ENCODE data around the gene THBS1.
A peak's percentile ranks its signal among the peaks of the same experiment; 100 is the strongest.

THBS1 gene

DNA sequence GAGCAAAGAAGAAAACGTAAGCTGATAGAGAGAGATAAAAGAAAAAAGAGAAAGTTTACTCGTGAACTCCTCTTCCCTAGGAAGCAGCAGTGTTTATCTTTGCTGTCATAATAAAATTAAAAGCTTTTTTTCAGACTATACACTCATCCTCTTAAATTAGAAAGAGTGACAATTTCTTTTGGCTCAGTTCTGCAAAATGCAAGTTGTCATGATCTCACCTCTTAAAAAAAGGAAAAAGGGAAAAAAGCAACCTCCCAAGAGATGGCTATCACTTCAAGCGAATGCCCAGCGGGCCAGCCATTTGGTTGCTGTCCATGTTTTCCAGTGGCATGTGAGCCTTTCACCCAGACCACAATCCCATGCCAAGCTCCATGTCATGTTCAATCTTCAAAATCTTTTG is 7.0 kb upstream of the THBS1 start:
- no peak for DNase-seq (ENCODE audit: low read depth, low spot score)

GRCh38 chr15:39574427-39574826 is 6.5 kb upstream of the THBS1 start:
- DNase-seq (ENCODE audit: low read depth, low spot score), result no peak

- DNase-seq (ENCODE audit: low read depth, low spot score), result no peak
Measured at GRCh38 chr15:39575180-39575579, 5.7 kb upstream of the THBS1 start.

GRCh38 chr15:39578851-39579486 is 1.9 kb upstream of the THBS1 start:
- DNase-seq (ENCODE audit: low read depth, low spot score), result no peak

GRCh38 chr15:39579487-39580116 is 1.3 kb upstream of the THBS1 start:
- DNase-seq (ENCODE audit: low read depth, low spot score), result peak; percentile 95

DNA sequence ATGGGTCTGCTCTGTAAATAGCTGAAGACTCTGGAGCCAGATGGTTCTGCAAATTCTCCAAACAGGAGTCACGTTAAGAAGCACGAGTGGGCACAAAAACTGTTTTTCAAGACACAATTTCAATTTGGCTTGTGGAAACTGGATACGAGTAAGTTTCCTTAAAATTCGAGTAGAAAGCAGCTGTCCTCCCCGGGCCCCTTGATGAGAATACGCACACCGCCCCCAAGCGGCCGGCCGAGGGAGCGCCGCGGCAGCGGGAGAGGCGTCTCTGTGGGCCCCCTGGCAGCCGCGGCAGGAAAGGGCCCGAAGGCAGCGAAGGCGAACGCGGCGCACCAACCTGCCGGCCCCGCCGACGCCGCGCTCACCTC is 778 bp upstream of the THBS1 start:
- DNase-seq (ENCODE audit: low read depth, low spot score), result no peak

- DNase-seq (ENCODE audit: low read depth, low spot score), result no peak
Measured at GRCh38 chr15:39581242-39581792, 438 bp downstream of the THBS1 start.

DNA sequence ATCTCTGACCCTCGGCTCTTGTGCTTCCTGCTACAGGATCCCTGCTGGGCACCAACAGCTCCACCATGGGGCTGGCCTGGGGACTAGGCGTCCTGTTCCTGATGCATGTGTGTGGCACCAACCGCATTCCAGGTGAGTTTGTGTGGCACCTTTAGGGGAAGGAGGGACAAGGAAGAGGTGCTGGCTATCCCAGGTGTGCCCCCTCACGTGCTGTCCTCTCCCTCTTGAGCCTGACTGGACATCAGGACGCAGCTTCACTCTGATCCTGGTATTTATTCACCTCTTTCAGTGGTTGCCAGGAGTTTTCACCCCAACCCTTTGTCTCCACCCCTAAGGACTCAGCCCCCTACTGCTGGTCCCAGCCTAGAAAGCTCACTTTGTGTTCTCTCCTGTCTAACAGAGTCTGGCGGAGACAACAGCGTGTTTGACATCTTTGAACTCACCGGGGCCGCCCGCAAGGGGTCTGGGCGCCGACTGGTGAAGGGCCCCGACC is 960 bp downstream of the THBS1 start:
- DNase-seq (ENCODE audit: low read depth, low spot score), result no peak

DNA sequence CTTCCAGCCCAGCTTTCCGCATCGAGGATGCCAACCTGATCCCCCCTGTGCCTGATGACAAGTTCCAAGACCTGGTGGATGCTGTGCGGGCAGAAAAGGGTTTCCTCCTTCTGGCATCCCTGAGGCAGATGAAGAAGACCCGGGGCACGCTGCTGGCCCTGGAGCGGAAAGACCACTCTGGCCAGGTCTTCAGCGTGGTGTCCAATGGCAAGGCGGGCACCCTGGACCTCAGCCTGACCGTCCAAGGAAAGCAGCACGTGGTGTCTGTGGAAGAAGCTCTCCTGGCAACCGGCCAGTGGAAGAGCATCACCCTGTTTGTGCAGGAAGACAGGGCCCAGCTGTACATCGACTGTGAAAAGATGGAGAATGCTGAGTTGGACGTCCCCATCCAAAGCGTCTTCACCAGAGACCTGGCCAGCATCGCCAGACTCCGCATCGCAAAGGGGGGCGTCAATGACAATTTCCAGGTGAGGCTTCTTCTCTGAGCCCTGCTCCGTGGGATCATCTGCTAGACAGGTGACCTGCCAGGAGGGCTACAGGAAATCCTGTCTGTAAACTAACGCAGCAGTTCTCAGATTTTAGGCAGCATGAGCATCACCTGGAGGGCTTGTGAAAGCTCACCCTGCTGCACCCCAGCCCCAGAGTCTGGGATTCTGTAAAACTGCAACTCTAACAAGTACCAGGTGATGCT is 1.6 kb downstream of the THBS1 start:
- no peak for DNase-seq (ENCODE audit: low read depth, low spot score)

DNA sequence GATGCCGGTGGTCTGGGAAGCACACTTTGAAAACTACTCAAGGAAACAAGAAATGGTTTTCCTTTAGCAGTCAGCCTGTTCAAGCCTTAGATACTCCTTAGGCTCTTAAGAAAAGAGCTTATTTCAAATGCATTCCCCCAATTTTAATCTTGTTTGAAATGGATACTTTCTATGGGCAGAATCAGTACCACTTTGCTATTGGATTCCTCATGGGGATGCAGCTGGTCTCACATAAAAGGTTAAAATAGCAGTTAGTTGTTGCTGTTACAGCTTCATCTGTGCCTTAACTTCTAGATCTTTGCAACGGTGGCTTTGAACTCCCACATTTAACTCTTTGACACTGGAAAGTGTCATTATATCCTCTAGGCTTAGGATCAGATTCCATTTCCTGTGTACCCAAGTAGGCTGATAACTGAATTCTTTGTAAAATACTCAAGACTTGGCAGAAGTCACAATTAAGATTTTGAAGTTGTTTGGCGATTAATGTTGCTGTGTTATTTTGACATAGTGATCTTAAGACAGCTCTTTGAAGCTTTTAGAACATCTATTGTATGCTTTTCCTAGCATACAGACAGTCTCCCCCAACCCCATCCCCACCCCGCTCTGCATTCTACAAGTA is 2.2 kb downstream of the THBS1 start:
- no peak for DNase-seq (ENCODE audit: low read depth, low spot score)

GRCh38 chr15:39583596-39584265 is 2.9 kb downstream of the THBS1 start:
- DNase-seq (ENCODE audit: low read depth, low spot score), result no peak

GRCh38 chr15:39584266-39584659 is 3.4 kb downstream of the THBS1 start:
- no peak for DNase-seq (ENCODE audit: low read depth, low spot score)

DNA sequence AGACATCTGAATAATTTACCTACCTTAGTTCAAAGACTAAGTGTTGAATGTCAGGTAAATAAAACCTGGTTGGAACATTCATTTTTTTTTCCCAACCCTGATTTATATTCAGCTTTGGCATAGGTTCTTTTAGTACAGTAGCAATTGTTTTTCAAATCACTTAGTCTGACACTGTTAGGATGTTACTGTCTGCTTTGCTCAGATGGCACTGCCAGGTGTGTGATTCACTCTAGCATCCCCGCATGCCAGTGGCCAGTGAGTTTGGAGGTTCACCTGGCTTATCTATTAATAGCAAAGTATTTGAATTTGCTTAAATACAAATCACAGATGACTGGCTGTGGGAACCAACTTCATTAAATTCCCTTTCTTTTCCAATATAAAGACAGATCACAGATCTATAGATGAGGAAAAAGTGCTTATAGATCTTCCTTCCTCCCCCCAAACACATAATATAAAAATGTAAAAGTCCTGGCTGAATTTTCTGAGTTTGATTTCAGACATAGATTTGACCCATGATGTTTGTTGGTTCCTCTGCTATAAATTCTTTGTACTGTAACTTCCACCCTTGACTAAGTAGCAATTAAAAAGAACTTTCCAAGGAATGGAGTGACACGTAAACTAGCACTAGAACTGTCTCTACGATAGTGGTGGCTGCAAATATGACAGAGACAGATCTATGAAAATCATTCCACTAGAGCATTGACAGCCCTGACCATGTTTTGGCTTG is 3.9 kb downstream of the THBS1 start:
- DNase-seq (ENCODE audit: low read depth, low spot score), result no peak

DNA sequence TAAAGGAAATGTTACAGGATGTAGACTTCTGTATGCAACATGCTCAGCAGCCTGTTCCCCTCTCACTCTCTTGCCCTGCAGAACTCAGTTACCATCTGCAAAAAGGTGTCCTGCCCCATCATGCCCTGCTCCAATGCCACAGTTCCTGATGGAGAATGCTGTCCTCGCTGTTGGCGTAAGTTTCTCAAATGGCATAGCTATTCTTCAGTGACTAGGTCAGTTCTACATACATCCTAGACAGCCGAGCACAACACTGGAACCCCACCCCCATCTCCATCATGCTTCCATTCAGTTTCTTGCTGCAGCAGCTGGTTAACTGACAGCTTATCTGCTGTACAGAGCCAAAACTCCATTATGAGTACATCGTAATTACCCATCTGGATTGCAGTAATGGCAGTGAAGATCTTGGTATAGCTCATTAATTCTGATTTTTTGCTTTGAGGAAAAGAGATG is 4.5 kb downstream of the THBS1 start:
- no peak for DNase-seq (ENCODE audit: low read depth, low spot score)

DNA sequence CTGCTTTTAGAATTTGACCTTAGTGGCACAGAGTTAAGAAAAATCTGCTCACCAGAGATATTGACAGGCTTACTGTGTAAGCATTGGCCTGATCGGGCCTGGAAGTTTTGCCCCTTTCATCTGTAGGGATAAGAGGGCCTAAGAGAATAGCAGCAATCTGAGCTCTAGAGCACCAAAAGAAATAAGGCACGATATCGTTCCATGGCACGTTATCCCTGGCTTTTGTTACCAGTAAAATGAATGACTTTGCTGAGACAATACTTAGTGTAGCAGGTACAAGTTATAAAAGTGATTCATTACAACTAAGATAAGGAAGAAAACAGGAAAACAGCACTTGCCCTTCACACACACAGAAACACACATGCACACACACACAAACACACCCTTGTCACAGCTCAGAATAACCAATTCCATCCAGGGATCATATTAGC is 5.0 kb downstream of the THBS1 start:
- DNase-seq (ENCODE audit: low read depth, low spot score), result no peak

DNA sequence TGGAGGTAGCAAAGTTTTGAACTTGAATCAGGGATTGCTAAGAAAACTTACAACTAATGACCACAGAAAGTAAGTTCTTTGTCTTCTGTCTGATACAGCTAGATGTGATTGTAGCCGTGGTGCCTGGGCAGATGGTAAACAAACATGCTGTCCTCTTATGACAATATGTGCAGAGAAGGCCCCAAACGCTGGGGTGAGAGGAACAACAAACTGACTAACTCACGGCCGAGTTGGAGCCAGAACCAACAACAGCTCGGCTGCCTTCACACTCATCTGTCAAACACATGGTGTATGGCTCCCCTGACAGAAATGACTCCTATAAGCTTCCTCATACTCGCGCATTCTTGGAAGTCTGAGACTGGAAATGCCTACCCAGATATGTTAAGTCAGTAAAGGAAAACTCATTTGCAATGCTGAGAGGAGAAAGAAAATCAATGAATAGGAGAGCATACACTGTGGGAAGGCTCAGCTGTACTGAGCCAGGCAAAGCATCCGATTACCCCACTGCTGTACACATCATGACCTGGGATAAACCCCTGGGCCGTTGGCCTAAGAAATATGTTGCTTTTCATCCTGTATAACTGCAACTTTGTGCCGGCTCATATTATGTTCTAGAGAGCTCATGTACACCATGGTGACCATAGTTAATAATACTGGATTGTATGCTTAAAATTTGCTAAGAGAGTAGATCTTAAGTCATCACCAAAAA is 5.7 kb downstream of the THBS1 start:
- no peak for DNase-seq (ENCODE audit: low read depth, low spot score)

DNA sequence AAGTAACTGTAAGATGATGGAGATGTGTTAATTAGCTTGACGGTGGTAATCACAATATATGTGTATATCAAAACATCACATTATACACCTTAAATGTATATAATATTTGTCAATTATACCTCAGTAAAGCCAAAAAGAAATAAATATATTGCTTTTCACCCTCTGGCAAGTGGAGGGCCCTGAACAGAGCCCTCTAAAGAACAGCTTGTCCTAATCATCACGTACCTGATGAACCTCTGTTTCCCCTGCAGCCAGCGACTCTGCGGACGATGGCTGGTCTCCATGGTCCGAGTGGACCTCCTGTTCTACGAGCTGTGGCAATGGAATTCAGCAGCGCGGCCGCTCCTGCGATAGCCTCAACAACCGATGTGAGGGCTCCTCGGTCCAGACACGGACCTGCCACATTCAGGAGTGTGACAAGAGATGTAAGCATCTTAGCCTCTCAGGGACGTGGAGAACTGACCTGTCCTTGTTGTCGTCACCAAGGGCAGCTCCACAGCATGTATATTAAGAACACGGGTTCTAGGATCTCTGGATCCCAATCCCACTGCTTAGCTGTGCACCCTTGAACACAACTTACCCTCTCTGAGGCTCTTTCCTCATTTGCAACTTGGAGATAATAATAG is 6.3 kb downstream of the THBS1 start:
- no peak for DNase-seq (ENCODE audit: low read depth, low spot score)

- DNase-seq (ENCODE audit: low read depth, low spot score), result no peak
Measured at GRCh38 chr15:39587731-39588530, 7.1 kb downstream of the THBS1 start.

All from iPS DF 19.7 (cell line).